Hematopoietic multipotent progenitor cell treated with erythropoietin and hydrocortisone succinate and interleukin-3 and kit ligand, for 6 days (in vitro differentiated cells): Measurements from ENCODE around the gene TAF10.

Source experiments
- DNase-seq: peaks from one replicate; pipeline ENCODE4 v3.0.0-alpha.2; 2015

TAF10 gene

GRCh38 chr11:6640036-6640984 is 28.3 kb upstream of the TAF10 start:
- DNase-seq = no peak

- peak; percentile 15 for DNase-seq
These were observed 26.4 kb upstream of the TAF10 start for GRCh38 chr11:6638429-6638828.

DNA sequence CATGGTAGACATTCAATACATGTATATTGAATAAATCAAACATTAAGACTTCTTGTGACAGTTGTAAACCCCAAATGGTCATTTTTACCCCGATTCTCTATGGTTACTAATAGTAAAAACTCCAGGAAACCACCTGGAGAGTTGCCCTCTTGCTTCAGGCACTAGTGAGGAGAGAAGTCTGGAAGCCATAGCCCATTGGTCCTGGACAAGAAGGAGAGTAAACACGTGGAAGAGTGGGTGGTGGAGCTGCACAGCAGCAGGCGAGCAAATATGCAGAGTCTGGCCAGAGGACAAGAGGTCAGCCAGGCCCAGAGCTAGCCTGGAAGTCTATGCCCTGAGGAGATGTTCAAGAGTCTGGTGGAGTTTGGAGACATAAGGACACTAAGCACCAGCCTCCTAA is 25.9 kb upstream of the TAF10 start:
- DNase-seq = no peak

DNA sequence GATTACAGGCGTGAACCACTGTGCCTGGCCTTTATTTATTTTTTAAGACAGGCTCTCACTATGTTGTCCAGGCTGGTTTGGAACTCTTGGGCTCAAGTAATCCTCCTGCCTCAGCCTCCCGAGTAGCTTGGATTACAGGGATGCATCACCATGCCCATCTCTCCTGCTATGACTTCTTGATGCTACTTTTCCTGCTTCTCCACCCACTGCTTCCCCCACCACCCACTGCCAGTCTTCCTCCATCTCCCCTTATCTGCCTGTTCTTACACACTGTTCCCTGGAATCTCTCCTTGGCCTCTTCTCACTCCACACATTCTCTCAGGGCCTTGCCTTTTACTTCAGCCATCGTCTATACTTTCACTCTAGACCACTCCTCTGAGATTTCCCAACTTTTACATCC is 24.5 kb upstream of the TAF10 start:
- no peak for DNase-seq

- DNase-seq = peak; percentile 57
These were observed 23.3 kb upstream of the TAF10 start for GRCh38 chr11:6635082-6635932.

DNA sequence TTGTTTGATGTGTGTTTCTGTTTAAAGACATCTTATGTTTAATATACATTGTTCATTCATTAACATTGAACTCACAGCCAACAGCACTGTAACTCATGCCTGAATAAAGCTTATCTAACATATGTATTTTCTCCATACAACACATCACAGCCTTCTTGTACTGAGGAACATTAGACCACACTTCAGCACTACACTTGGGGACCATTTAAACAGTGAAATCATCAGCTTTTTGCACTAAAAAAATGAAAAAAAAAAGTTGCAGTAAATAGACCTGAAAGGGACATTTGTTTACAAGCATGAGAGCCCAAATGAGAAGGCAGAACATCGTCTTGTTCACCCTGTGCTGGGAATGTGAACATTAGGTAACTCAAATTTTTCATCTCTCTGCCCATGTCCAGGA is 22.5 kb upstream of the TAF10 start:
- no peak for DNase-seq

- DNase-seq = no peak
These were observed 21.7 kb upstream of the TAF10 start for GRCh38 chr11:6633422-6634408.

- DNase-seq = no peak
These were observed 20.4 kb upstream of the TAF10 start for GRCh38 chr11:6632116-6633073.

DNA sequence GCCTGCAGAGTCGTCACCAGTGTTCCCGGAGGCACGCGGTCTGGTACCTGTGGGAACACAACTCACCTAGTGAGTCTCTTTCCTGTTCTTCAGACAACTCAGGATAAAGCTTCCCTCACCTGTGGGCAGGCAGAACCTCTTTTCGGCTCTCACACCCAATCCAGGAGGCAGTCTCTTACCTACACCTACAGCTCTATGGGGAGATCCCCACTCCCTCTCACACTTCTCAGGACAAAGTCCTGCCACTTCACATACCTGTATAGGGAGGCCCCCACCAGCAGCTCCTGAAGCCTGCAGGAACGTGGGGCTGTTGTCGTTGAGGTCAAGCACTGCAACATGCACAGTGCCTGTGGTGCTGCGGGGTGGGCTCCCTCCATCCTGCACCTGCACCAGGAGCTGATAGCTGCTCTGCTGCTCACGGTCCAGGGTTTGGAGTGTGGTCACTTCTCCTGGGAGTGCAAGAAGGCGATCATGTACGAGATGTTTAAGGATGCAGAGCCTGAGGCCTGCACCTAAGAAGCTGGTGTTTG is 19.4 kb upstream of the TAF10 start:
- DNase-seq = no peak

GRCh38 chr11:6630632-6631291 is 18.7 kb upstream of the TAF10 start:
- no peak for DNase-seq

DNA sequence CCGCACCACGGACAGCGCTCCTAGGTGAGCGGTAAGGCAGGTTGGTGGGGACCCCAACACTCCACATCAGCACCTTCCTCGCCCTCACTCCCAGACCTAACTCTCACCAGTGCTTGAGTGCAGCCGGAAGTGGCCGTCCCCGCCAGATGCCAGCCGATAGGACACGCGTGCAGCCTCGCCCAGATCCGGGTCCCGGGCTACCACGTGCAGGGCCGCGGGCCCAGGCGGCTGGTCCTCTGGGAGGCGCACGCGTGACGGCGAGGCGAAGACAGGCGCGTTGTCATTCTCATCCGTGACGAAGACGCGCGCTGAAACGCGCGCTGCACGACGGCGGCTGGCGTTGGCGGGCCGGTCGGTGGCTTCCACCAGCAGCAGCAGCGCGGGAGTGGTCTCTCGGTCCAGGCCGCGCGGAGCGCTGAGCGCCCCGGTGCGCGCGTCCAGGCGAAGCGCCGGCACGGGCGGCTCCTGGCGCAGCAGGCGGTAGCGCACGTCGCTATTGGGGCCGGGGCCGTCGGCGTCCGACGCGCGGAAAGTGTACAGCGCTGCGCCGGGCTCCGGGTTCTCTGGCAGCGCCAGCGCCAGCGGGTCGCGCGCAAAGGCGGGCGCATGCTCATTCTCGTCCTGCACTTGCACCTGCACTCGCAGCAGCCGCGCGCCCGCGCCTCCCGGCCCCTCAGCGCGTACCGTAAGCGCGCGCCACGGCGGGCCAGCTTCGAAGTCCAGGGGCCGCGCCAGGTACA is 18.0 kb upstream of the TAF10 start:
- no peak for DNase-seq

DNA sequence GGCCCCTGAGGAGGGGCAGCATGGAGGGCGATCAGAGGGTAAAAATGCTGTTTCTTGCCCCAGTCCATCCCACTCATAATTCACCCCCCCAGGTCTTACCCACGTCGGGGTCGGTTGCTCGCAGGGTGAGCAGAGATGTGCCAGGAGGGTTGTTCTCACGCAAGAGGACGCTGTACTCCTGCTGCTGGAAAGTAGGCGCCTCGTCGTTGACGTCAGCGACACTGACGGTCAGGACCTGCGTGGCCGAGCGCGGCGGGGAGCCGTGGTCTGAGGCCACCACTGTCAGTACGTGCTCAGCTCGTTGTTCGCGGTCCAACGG is 17.5 kb upstream of the TAF10 start:
- no peak for DNase-seq

DNA sequence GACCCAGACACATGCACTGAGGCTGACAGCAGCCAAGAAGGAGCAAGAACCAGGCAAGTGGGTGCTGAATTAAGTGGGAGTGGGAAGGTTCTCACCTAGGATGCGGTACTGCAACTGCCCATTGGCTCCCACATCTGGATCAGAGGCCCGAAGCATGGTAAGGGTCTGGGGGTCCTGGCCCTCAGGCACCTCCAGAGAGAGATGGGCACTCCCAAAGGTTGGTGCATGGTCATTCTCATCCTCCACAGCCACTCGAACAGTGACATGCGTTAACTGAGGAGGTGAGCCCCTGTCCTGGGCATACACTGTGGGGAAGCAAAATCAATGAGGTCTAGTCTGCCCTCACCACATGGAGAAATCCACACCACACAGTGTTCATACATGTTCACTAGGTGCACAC is 16.5 kb upstream of the TAF10 start:
- DNase-seq = no peak

DNA sequence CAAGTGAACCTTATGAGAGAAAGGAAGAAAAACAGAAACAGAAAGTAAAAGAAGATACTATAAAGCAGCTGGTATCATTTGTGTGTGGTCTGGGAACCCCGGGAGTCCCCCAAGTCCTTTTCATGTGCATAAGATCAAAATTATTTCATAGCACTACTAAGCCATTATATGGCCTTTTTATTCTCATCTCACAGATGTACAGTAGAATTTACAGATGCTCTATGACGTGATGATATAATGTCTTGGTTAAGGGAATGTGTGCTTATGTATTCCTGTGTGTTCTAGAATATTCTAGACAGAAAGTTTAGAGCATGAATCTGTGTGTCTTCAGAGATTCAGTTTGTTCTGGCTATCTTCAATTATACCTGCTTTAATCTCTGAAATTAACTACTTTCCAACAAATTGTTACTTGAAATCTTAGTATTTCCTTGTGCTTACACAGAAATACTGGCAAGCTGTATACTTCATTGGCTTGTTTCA is 15.8 kb upstream of the TAF10 start:
- DNase-seq = no peak

GRCh38 chr11:6626971-6627761 is 15.2 kb upstream of the TAF10 start:
- DNase-seq = no peak

GRCh38 chr11:6625832-6626420 is 13.9 kb upstream of the TAF10 start:
- DNase-seq = no peak

DNA sequence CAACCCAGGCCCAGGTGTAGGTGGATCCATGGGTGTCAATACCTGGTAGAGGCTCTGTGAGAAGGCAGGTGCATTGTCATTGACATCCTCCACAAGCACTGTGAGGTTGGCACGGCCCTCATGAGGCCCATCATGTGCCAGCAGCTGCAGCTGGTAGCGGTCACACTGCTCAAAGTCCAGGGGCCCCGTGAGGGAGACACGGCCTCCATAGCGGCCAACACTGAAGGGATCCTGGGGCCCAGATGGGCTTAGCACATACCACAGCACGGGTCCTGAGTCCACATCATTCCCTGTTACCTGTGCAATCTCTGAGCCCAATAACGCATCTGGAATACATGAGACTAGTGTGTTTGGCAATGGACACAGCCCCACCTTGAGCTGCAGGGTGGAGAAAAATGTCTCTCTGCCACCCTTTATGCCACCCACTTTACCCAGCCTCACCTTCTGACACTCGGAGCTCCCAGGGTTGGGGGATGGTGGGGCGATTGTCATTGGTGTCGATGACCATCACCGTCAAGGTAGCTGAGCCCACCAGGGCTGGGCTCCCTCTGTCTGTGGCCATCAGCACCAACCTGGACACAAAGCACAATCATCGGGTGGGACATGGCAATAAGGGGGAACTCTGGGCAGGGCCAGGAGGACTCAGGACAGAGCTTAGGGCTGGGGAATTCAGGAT is 13.3 kb upstream of the TAF10 start:
- DNase-seq = no peak
